GM12873 (cell line): ENCODE measurements around the gene PLCD1.

ENCODE experiments used
- TF ChIP-seq, protein P1 (sequence below): IDR thresholded peaks from 2 replicates; pipeline ENCODE4 v1.5.1; 2012; ENCODE audit warnings: low read depth, mild to moderate bottlenecking, moderate library complexity, low read length, control low read depth; ENCODE audit not compliant: insufficient read depth; ENCODE audit errors: missing control alignments

PLCD1 gene

DNA sequence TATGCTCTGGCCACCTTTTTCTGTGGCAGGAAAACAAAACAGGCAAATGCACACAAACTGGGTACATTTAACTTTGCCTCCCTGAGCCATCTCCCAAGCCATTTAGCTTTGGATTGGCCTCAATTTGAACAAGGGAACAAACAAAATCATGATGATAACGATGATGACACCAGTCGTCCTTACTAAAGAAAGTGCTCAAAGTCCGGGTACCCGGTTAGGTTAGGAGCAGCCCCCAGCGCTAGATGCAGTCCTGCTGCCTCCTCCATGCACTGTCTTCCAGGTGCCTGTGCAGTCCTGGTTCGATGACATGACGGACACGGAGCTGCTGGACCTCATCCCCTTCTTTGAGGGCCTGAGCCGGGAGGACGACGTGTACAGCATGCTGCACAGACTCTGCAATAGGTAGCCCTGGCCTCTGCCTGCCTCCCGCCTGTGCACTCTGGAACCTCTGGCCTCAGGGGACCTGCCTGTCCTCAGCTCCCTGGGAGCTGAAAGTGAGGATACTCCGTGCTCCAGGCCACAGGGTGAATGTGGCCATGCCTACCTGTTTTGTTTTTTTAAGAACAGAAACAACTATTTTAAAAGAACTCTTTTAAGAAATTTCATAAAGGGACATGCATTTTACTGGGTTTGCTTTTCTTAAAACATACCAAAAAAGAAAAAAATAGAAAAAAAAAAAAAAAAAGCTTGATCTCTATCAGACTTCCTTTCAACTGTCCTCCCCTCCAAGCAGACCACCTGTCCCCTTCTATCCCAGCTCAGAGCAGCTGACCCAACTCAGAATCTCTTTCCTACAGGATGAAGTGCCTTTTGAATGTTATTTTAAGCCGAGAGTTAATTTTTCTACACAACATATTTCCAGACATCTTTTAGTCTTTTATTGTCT, 48.7 kb downstream of the PLCD1 start:
- TF ChIP-seq, protein P1, sequence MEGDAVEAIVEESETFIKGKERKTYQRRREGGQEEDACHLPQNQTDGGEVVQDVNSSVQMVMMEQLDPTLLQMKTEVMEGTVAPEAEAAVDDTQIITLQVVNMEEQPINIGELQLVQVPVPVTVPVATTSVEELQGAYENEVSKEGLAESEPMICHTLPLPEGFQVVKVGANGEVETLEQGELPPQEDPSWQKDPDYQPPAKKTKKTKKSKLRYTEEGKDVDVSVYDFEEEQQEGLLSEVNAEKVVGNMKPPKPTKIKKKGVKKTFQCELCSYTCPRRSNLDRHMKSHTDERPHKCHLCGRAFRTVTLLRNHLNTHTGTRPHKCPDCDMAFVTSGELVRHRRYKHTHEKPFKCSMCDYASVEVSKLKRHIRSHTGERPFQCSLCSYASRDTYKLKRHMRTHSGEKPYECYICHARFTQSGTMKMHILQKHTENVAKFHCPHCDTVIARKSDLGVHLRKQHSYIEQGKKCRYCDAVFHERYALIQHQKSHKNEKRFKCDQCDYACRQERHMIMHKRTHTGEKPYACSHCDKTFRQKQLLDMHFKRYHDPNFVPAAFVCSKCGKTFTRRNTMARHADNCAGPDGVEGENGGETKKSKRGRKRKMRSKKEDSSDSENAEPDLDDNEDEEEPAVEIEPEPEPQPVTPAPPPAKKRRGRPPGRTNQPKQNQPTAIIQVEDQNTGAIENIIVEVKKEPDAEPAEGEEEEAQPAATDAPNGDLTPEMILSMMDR: no peak

DNA sequence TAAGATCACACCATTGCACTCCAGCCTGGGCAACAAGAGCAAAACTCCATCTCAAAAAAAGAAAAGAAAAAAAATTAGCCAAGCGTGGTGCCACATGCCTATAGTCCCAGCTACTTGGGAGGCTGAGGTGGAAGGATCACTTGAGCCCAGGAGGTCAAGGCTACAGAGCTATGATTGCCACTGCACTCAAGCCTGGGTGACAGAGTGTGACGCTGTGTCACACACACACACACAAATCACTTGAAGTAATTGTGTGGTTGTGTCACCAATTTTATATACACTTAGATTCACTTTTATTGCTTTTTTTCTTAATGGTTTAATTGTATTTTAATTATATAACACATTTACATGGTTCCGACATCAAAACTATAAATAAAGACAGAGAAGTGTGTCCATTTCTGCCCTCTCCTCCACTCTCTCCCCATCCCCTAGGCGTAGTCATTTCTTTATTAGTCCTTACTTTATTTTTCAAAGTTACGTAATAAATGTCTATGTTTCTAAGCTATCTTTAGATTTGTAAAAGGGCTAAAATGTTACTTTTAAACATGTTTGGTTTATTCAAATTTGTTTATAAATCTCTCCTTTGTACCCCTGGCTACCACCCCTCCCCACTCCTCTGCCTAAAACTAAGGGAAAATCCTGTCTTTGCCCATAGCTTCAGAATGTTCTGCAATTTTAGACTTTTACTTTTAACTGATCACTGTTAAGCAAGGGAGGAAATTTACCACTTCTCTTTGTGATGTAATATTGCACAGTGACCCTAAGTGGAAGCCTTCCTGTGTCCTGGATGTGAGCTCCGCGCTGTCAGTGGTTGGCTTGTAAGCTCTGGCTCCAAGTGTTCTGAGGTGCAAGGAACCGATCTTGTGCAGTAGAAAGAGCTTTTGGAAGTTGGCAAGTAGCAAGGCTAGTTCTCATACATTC, 49.6 kb downstream of the PLCD1 start:
- TF ChIP-seq, protein P1: no peak

DNA sequence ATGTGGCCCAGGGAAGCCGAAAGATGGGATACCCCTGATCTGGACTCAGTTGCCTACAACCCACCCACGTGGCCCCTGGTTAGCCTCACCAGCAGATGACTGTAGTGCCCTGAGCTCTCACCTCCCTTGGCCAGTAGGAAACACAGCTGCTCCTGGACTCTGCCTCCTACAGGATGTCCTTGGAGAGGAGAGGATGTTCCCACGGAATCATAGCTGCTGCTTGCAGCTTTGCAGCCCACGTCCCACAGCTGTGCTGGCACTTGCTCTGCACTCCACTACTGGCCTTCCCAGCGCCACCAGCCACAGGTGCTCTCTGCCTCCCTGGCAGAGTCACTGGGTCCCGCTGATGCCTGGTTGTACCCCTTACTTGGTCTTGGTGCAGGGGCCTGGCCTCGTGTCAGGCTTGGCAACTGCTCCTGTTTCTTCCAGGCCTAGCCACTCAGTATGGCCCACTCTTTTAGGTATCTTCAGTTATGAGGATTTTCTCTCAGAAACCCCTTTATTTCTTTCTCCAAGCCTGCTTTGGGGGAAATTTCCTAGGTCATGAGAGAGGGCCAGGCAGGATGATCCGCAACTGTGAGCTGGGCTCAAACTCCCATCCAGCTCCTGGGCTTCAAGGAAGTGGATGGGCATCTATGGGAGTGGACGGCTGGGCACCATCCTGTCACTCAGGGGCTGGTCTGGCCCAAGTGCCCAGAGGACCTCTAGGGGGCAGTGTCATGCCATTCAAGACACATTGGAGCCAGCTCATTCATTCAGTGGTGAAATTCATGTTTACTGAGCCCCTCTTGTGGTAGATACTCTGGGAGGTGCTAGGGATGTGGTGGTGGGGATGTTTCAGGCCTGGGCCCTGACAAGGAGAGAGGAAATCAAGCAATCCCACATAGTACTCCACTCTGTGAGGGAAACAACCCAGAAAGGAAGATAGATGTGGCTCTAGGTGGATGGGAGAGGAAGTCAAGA, 55.0 kb downstream of the PLCD1 start:
- TF ChIP-seq, protein P1: peak; percentile 96

- TF ChIP-seq, protein P1: no peak
These were observed 56.0 kb downstream of the PLCD1 start for GRCh38 chr3:37973246-37974054.

DNA sequence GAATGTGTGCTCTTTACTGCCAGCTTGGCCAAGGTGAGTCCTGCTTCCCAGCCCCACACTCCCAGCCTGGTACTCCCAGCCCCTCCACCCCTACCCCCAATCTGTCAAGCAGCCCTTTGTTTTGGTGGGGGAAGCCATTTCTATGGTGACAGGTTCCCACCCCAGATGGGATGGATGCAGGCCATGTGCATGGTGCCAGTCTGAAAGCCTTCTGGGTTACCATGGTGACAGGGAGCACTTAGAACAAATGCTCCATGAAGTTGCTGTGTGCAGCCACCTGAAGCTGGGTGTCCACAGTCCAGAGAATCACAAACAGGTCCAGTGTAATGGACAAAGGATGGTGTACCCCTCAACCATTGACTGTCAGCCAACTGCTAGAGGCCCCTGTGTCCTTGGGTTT, 58.0 kb downstream of the PLCD1 start:
- TF ChIP-seq, protein P1: no peak

GRCh38 chr3:37970802-37971201, 58.6 kb downstream of the PLCD1 start:
- TF ChIP-seq, protein P1: no peak
